IMR-90 (cell line): ENCODE measurements around the gene ROPN1B. TPM values are rescaled to one million over a fixed set of nuclear protein-coding genes. Genes with fewer than 3 reads are reported as not detected.

ENCODE experiments used
- ATAC-seq: fragments of 200-7000 bp; cut with Tn5 transposase; 2 replicates; pipeline ENCODE4 v1.9.1; 2020; ENCODE audit warnings: low read depth, mild to moderate bottlenecking, moderate library complexity
- BruUV-seq: library from RNA; stranded (reverse); fragments of 400-500 nt; replicated peaks from 2 replicates; lab custom pipeline; 2021; lab: Mats Ljungman, UMichigan
- CTCF ChIA-PET: fragments of 300-600 bp; formaldehyde crosslinking; extraction: SDS; loops from one replicate; lab custom pipeline; 2021; ENCODE audit warnings: antibody characterized with exemption; lab: Yijun Ruan, JAX
- POLR2A ChIA-PET: fragments of 300-600 bp; sonication (Branson Sonifier 250); formaldehyde crosslinking; loops from one replicate; lab custom pipeline; 2022; ENCODE audit warnings: antibody characterized with exemption; ENCODE audit not compliant: unreplicated experiment; lab: Charles Lee
- DNase-seq: peaks from one replicate; pipeline ENCODE4 v3.0.0; 2013
- H2AFZ ChIP-seq: replicated peaks from 2 replicates; pipeline ENCODE3; 2013; ENCODE audit warnings: low read length, mild to moderate bottlenecking; ENCODE audit not compliant: poor library complexity
- H2AK5ac ChIP-seq: 2 replicates; pipeline ENCODE4 v1.6.1; 2013; ENCODE audit warnings: low read depth, low read length, inconsistent platforms
- H2AK9ac ChIP-seq: replicated peaks from 2 replicates; pipeline ENCODE3; 2013; ENCODE audit warnings: mild to moderate bottlenecking, low read depth, low read length, moderate library complexity; ENCODE audit not compliant: poor library complexity
- H2BK120ac ChIP-seq: 2 replicates; pipeline ENCODE4 v1.6.1; 2013; ENCODE audit warnings: low read depth, low read length, inconsistent platforms
- H2BK15ac ChIP-seq: 3 replicates; pipeline ENCODE4 v1.6.1; 2013; ENCODE audit warnings: low read depth, low read length, inconsistent platforms
- H2BK20ac ChIP-seq: 2 replicates; pipeline ENCODE4 v1.6.1; 2013; ENCODE audit warnings: low read depth, mild to moderate bottlenecking, inconsistent platforms, low read length, moderate library complexity
- H2BK5ac ChIP-seq: 2 replicates; pipeline ENCODE4 v1.6.1; 2013; ENCODE audit warnings: mild to moderate bottlenecking, low read depth, low read length, inconsistent platforms; ENCODE audit not compliant: poor library complexity, severe bottlenecking
- H3K14ac ChIP-seq: replicated peaks from 2 replicates; pipeline ENCODE4 v1.6.1; 2013; ENCODE audit warnings: low read depth, low read length, inconsistent platforms
- H3K18ac ChIP-seq: 2 replicates; pipeline ENCODE4 v1.6.1; 2013; ENCODE audit warnings: low read depth, low read length, control low read depth
- H3K23ac ChIP-seq: 2 replicates; pipeline ENCODE4 v1.6.1; 2013; ENCODE audit warnings: low read depth, low read length, inconsistent platforms
- H3K27ac ChIP-seq: 2 replicates; pipeline ENCODE4 v1.5.1; 2013; ENCODE audit warnings: mild to moderate bottlenecking, control low read depth, low read length; ENCODE audit not compliant: insufficient read depth
- H3K27me3 ChIP-seq: 2 replicates; pipeline ENCODE4 v1.6.1; 2013; ENCODE audit warnings: low read length; ENCODE audit not compliant: control insufficient read depth, insufficient read depth
- H3K36me3 ChIP-seq: 2 replicates; pipeline ENCODE4 v1.6.1; 2013; ENCODE audit warnings: low read length, mixed read lengths; ENCODE audit not compliant: control insufficient read depth, insufficient read depth
- H3K4ac ChIP-seq: 2 replicates; pipeline ENCODE4 v1.6.1; 2013; ENCODE audit warnings: low read depth, low read length, inconsistent platforms
- H3K4me1 ChIP-seq: 2 replicates; pipeline ENCODE4 v1.6.1; 2013; ENCODE audit warnings: low read length, mixed read lengths; ENCODE audit not compliant: control insufficient read depth, insufficient read depth
- H3K4me2 ChIP-seq: 2 replicates; pipeline ENCODE4 v1.6.1; 2013; ENCODE audit warnings: low read depth, mild to moderate bottlenecking, control low read depth, low read length, moderate library complexity
- H3K4me3 ChIP-seq: 2 replicates; pipeline ENCODE4 v1.5.1; 2013; ENCODE audit warnings: low read depth, mild to moderate bottlenecking, control low read depth, low read length, moderate library complexity; ENCODE audit not compliant: insufficient read depth
- H3K56ac ChIP-seq: 2 replicates; pipeline ENCODE4 v1.6.1; 2013; ENCODE audit warnings: low read length, inconsistent platforms; ENCODE audit not compliant: insufficient read depth; ENCODE audit errors: extremely low read depth
- H3K79me1 ChIP-seq, 2 experiments: 2 replicates each; pipeline ENCODE4 v1.6.1; 2013; ENCODE audit warnings: low read length in 2 of 2, inconsistent platforms in 1 of 2, low read depth in 1 of 2
- H3K9ac ChIP-seq: 2 replicates; pipeline ENCODE4 v1.6.1; 2013; ENCODE audit warnings: low read depth, low read length, control low read depth
- H3K9me1 ChIP-seq: 2 replicates; pipeline ENCODE4 v1.6.1; 2013; ENCODE audit warnings: low read length, inconsistent platforms; ENCODE audit not compliant: insufficient read depth
- H3K9me3 ChIP-seq: 2 replicates; pipeline ENCODE4 v1.6.1; 2013; ENCODE audit warnings: low read length; ENCODE audit not compliant: control insufficient read depth, insufficient read depth
- H4K20me1 ChIP-seq: 2 replicates; pipeline ENCODE4 v1.6.1; 2013; ENCODE audit warnings: low read length, inconsistent platforms; ENCODE audit not compliant: insufficient read depth
- H4K5ac ChIP-seq: 2 replicates; pipeline ENCODE4 v1.6.1; 2013; ENCODE audit warnings: mild to moderate bottlenecking, low read depth, low read length, control low read depth
- H4K8ac ChIP-seq, 2 experiments: 2 replicates each; pipeline ENCODE4 v1.6.1; 2013; ENCODE audit warnings: low read depth in 2 of 2, low read length in 2 of 2, control low read depth in 1 of 2, inconsistent platforms in 1 of 2
- H4K91ac ChIP-seq: 2 replicates; pipeline ENCODE4 v1.6.1; 2013; ENCODE audit warnings: low read depth, low read length, inconsistent platforms; ENCODE audit not compliant: insufficient read depth
- BHLHE40 ChIP-seq: fragments of 150-350 bp; IDR thresholded peaks from 2 replicates; pipeline ENCODE4 v1.6.1; 2016; ENCODE audit warnings: mild to moderate bottlenecking, low read depth, low read length
- CHD1 ChIP-seq: IDR thresholded peaks from 2 replicates; pipeline ENCODE4 v1.6.1; 2012; ENCODE audit warnings: low read depth, low read length, improper control_type of control experiment
- FOS ChIP-seq: fragments of 150-350 bp; IDR thresholded peaks from 2 replicates; pipeline ENCODE4 v1.6.1; 2016; ENCODE audit warnings: low read depth, low read length
- MAFK ChIP-seq: IDR thresholded peaks from 2 replicates; pipeline ENCODE4 v1.6.1; 2012; ENCODE audit warnings: low read depth, low read length, improper control_type of control experiment
- NFE2L2 ChIP-seq: fragments of 150-350 bp; IDR thresholded peaks from 2 replicates; pipeline ENCODE4 v1.6.1; 2016; ENCODE audit warnings: low read depth, mild to moderate bottlenecking, low read length
- POLR2A ChIP-seq: IDR thresholded peaks from 2 replicates; pipeline ENCODE4 v1.6.1; 2012; ENCODE audit warnings: mild to moderate bottlenecking, low read depth, low read length
- RCOR1 ChIP-seq: IDR thresholded peaks from 2 replicates; pipeline ENCODE4 v1.6.1; 2012; ENCODE audit warnings: mild to moderate bottlenecking, low read length, improper control_type of control experiment; ENCODE audit not compliant: insufficient replicate concordance
- SMC3 ChIP-seq: fragments of 150-350 bp; IDR thresholded peaks from 2 replicates; pipeline ENCODE4 v1.6.1; 2016; ENCODE audit warnings: low read depth, mild to moderate bottlenecking, antibody characterized with exemption, low read length, moderate library complexity
- WGBS, 2 experiments: methylation state at CpG; one replicate each; pipeline versions ENCODE4 v1.1.5 to v1.1.7; 2013; ENCODE audit warnings: missing lambda C conversion rate in 2 of 2; ENCODE audit not compliant: insufficient read length in 1 of 2; ENCODE audit errors: extremely low coverage in 2 of 2; 5-methylcytosine and 5-hydroxymethylcytosine counted together
- dilution Hi-C: fragments of 300-500 bp; cut with HindIII; formaldehyde crosslinking; loops from one replicate; pipeline ENCODE4 v1.14.3; 2018; ENCODE audit warnings: low sequenced_read_pairs; ENCODE audit not compliant: unreplicated experiment
- in situ Hi-C: fragments of 300-500 bp; cut with MboI; formaldehyde crosslinking; loops from 3 replicates; pipeline ENCODE4 v1.14.3; 2019; ENCODE audit warnings: low sequenced_read_pairs, inconsistent platforms, mixed read lengths
- intact Hi-C: fragments of 100-400 bp; cut with micrococcal nuclease; formaldehyde crosslinking; loops from 2 replicates; pipeline ENCODE4 v1.10.0; 2022
- polyA plus RNA-seq, 3 experiments: library from polyadenylated mRNA; depleted of rRNA; stranded (reverse); fragments of >200 nt; gene quantifications; 2 replicates each; pipeline ENCODE4 v1.2.3, GENCODE V29; 2012; ENCODE audit warnings: low replicate concordance in 1 of 3
- total RNA-seq: library from RNA; depleted of rRNA; stranded (reverse); fragments of >200 nt; gene quantifications from 2 replicates; pipeline ENCODE4 v1.2.3, GENCODE V29; 2012
- TF ChIP-seq, protein P1 (sequence below): conservative IDR thresholded peaks from 2 replicates; pipeline ENCODE4 v1.5.1; 2012; ENCODE audit warnings: mild to moderate bottlenecking, low read depth, low read length, improper control_type of control experiment
- TF ChIP-seq, protein P2 (sequence below): fragments of 150-350 bp; IDR thresholded peaks from 2 replicates; pipeline ENCODE4 v1.6.1; 2016; ENCODE audit warnings: low read depth, mild to moderate bottlenecking, low read length, moderate library complexity, borderline replicate concordance

ROPN1B gene
- total and polyA plus RNA-seq, 2 of the 4 experiments (the other 2 are of a cell fraction), result not detected

DNA sequence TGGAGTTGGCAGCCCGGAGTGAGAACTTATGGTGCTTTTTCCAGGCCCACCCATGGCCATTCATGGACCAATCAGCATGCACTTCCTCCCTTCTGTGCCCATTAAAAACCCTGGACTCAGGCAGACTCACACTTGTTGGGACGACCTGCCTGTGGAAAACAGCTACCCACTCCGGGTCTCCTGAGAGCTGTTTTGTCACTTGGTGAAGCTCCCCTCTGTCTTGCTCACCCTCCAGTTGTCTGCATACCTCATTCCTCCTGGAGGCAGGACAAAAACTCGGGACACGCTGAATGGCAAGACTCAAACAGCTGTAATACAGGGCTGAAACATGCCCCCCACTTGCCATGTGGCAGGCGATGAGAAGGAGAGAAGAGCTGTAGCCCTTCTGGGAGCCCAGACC is 35.2 kb downstream of the ROPN1B start:
- BruUV-seq, result no TSS peak
- H3K36me3 ChIP-seq, result peaks cover 8% of the 10 kb centered on the region
- no peak overlapping the region for H3K18ac ChIP-seq
- no peak overlapping the region for H3K27ac ChIP-seq
- H3K4me2 ChIP-seq, result no peak overlapping the region
- H2BK5ac ChIP-seq, result no peak overlapping the region
- H3K27me3 ChIP-seq, result no peaks in the 10 kb centered on the region
- dilution Hi-C loops, result no loop called here
- WGBS, 2 experiments, result 100% methylated on average over 1 of the region's 6 CpGs; no CpG with 5 or more reads in 1 of the 2 experiments
- ATAC-seq, result no peak
- POLR2A ChIA-PET, result no interaction called here
- H4K20me1 ChIP-seq, result no peaks in the 10 kb centered on the region
- peaks cover 11% of the 10 kb centered on the region for H3K9me1 ChIP-seq
- DNase-seq, result no peak
- H2AK9ac ChIP-seq, result no peak overlapping the region
- no peak overlapping the region for H2AK5ac ChIP-seq
- H3K4me3 ChIP-seq, result no peak overlapping the region
- no peak overlapping the region for H3K23ac ChIP-seq
- peaks cover 2% of the 10 kb centered on the region; the same call in 1 of the 2 replicates for H3K4me1 ChIP-seq
- H3K14ac ChIP-seq, result no peak overlapping the region
- H3K9ac ChIP-seq, result no peak overlapping the region
- no peak overlapping the region for H3K56ac ChIP-seq
- no peak overlapping the region for H4K5ac ChIP-seq
- in situ Hi-C loops, result no loop called here
- H2BK15ac ChIP-seq, result no peak overlapping the region
- no peak overlapping the region for H2BK20ac ChIP-seq
- CTCF ChIA-PET, result no interaction called here
- H2BK120ac ChIP-seq, result no peak overlapping the region
- H2AFZ ChIP-seq, result no peak overlapping the region
- no peak overlapping the region for H3K4ac ChIP-seq
- TF ChIP-seq MAFK (no peak), RCOR1 (no peak), BHLHE40 (no peak), CHD1 (no peak), SMC3 (no peak), POLR2A (no peak), NFE2L2 (no peak), FOS (no peak)
- TF ChIP-seq, protein P1, sequence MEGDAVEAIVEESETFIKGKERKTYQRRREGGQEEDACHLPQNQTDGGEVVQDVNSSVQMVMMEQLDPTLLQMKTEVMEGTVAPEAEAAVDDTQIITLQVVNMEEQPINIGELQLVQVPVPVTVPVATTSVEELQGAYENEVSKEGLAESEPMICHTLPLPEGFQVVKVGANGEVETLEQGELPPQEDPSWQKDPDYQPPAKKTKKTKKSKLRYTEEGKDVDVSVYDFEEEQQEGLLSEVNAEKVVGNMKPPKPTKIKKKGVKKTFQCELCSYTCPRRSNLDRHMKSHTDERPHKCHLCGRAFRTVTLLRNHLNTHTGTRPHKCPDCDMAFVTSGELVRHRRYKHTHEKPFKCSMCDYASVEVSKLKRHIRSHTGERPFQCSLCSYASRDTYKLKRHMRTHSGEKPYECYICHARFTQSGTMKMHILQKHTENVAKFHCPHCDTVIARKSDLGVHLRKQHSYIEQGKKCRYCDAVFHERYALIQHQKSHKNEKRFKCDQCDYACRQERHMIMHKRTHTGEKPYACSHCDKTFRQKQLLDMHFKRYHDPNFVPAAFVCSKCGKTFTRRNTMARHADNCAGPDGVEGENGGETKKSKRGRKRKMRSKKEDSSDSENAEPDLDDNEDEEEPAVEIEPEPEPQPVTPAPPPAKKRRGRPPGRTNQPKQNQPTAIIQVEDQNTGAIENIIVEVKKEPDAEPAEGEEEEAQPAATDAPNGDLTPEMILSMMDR, result no peak
- TF ChIP-seq, protein P2, sequence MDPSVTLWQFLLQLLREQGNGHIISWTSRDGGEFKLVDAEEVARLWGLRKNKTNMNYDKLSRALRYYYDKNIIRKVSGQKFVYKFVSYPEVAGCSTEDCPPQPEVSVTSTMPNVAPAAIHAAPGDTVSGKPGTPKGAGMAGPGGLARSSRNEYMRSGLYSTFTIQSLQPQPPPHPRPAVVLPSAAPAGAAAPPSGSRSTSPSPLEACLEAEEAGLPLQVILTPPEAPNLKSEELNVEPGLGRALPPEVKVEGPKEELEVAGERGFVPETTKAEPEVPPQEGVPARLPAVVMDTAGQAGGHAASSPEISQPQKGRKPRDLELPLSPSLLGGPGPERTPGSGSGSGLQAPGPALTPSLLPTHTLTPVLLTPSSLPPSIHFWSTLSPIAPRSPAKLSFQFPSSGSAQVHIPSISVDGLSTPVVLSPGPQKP, result no peak
- H4K91ac ChIP-seq, result no peak overlapping the region
- intact Hi-C loops, result no loop called here
- no peak overlapping the region for H4K8ac ChIP-seq
- H3K9me3 ChIP-seq, result no peaks in the 10 kb centered on the region
- H3K79me1 ChIP-seq, result no peaks in the 10 kb centered on the region
